ENCODE measurements around the gene RBM48. TPM values are rescaled to one million over a fixed set of nuclear protein-coding genes. Genes with fewer than 3 reads are reported as not detected.

RBM48 gene
- total and polyA plus RNA-seq, 2 of the 13 experiments (the other 11 are each of a cell fraction or from before 2014, with no cell fraction given) = 7.2 to 12.2 TPM

DNA sequence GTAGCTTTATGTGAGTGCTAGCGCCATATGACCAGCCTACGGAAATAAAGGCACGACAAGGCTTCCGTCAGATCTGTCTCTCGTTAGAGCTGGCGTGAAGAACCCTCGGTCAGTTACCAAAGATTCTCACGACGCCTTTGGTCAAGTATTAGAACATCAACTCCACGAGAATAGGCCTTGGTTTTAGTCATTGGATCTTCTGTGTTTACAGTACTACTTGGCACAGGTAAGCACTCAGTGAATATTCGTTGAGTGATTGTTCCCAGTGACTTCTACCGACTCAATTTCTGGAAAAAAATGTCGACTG lies 316 bp downstream of the RBM48 start (continued):
- no peak for TF ChIP-seq ZNF557 (CRISPR knock-in tag; IDR thresholded peaks at IDR 0.05)
- TF ChIP-seq ZNF552 (CRISPR knock-in tag; IDR thresholded peaks at IDR 0.05; ENCODE audit: borderline replicate concordance) = 0 out of 2 replicates have a peak, but pooled peaks have one; percentile 75
- no peak for TF ChIP-seq ELF1 (CRISPR knock-in tag; IDR thresholded peaks at IDR 0.05)
- TF ChIP-seq ARID2 (CRISPR knock-in tag; IDR thresholded peaks at IDR 0.05; ENCODE audit: borderline replicate concordance) = no peak
- no peak for TF ChIP-seq MEIS2 (CRISPR knock-in tag; IDR thresholded peaks at IDR 0.05)
- 0 out of 2 replicates have a peak, but pooled peaks have one; percentile 11 for TF ChIP-seq ZFP90 (CRISPR knock-in tag; IDR thresholded peaks at IDR 0.05; ENCODE audit: borderline replicate concordance)
- no peak for TF ChIP-seq SOX6 (IDR thresholded peaks at IDR 0.05)
- TF ChIP-seq SOX6 (CRISPR knock-in tag; IDR thresholded peaks at IDR 0.05) = no peak
- no peak for TF ChIP-seq NCOA2 (CRISPR knock-in tag; IDR thresholded peaks at IDR 0.05)
- TF ChIP-seq ZNF598 (CRISPR knock-in tag; IDR thresholded peaks at IDR 0.05; ENCODE audit: borderline replicate concordance) = no peak
- no peak for TF ChIP-seq MAFF (IDR thresholded peaks at IDR 0.05; ENCODE audit: low read depth, low read length)
- no peak for TF ChIP-seq MTA1 (CRISPR knock-in tag; IDR thresholded peaks at IDR 0.05; ENCODE audit: borderline replicate concordance)
- peak; percentile 47; the same call in 1 of the 2 replicates for TF ChIP-seq SSRP1 (CRISPR knock-in tag; IDR thresholded peaks at IDR 0.05)
- TF ChIP-seq SALL1 (CRISPR knock-in tag; IDR thresholded peaks at IDR 0.05) = 0 out of 2 replicates have a peak, but pooled peaks have one; percentile 11
- TF ChIP-seq SIX1 (CRISPR knock-in tag; IDR thresholded peaks at IDR 0.05; ENCODE audit: borderline replicate concordance) = no peak
- TF ChIP-seq SRF (IDR thresholded peaks at IDR 0.05; ENCODE audit: low read depth, low read length) = no peak
- TF ChIP-seq NR1H2 (CRISPR knock-in tag; IDR thresholded peaks at IDR 0.05; ENCODE audit: borderline replicate concordance, low read depth) = no peak
- TF ChIP-seq, protein P1, sequence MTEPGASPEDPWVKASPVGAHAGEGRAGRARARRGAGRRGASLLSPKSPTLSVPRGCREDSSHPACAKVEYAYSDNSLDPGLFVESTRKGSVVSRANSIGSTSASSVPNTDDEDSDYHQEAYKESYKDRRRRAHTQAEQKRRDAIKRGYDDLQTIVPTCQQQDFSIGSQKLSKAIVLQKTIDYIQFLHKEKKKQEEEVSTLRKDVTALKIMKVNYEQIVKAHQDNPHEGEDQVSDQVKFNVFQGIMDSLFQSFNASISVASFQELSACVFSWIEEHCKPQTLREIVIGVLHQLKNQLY (CRISPR knock-in tag; IDR thresholded peaks at IDR 0.05) = no peak
- TF ChIP-seq JUN (CRISPR knock-in tag; IDR thresholded peaks at IDR 0.05) = peak; percentile 7; the same call in 1 of the 2 replicates
- TF ChIP-seq GATAD1 (CRISPR knock-in tag; IDR thresholded peaks at IDR 0.05) = no peak; the same call in 1 of the 2 replicates
- TF ChIP-seq CHD4 (IDR thresholded peaks at IDR 0.05; ENCODE audit: borderline replicate concordance, low read length) = no peak
- no peak for TF ChIP-seq KMT2B (CRISPR knock-in tag; IDR thresholded peaks at IDR 0.05)
- TF ChIP-seq NFIC (IDR thresholded peaks at IDR 0.05; ENCODE audit: low read length) = peak; percentile 43; the same call in 1 of the 2 replicates
- TF ChIP-seq KDM5B (CRISPR knock-in tag; IDR thresholded peaks at IDR 0.05; ENCODE audit: borderline replicate concordance) = no peak
- TF ChIP-seq, protein P2, sequence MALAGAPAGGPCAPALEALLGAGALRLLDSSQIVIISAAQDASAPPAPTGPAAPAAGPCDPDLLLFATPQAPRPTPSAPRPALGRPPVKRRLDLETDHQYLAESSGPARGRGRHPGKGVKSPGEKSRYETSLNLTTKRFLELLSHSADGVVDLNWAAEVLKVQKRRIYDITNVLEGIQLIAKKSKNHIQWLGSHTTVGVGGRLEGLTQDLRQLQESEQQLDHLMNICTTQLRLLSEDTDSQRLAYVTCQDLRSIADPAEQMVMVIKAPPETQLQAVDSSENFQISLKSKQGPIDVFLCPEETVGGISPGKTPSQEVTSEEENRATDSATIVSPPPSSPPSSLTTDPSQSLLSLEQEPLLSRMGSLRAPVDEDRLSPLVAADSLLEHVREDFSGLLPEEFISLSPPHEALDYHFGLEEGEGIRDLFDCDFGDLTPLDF (CRISPR knock-in tag; IDR thresholded peaks at IDR 0.05) = no peak
- TF ChIP-seq, protein P3, sequence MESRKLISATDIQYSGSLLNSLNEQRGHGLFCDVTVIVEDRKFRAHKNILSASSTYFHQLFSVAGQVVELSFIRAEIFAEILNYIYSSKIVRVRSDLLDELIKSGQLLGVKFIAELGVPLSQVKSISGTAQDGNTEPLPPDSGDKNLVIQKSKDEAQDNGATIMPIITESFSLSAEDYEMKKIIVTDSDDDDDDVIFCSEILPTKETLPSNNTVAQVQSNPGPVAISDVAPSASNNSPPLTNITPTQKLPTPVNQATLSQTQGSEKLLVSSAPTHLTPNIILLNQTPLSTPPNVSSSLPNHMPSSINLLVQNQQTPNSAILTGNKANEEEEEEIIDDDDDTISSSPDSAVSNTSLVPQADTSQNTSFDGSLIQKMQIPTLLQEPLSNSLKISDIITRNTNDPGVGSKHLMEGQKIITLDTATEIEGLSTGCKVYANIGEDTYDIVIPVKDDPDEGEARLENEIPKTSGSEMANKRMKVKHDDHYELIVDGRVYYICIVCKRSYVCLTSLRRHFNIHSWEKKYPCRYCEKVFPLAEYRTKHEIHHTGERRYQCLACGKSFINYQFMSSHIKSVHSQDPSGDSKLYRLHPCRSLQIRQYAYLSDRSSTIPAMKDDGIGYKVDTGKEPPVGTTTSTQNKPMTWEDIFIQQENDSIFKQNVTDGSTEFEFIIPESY (CRISPR knock-in tag; IDR thresholded peaks at IDR 0.05) = no peak
- TF ChIP-seq, protein P4, sequence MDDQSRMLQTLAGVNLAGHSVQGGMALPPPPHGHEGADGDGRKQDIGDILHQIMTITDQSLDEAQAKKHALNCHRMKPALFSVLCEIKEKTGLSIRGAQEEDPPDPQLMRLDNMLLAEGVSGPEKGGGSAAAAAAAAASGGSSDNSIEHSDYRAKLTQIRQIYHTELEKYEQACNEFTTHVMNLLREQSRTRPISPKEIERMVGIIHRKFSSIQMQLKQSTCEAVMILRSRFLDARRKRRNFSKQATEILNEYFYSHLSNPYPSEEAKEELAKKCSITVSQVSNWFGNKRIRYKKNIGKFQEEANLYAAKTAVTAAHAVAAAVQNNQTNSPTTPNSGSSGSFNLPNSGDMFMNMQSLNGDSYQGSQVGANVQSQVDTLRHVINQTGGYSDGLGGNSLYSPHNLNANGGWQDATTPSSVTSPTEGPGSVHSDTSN (CRISPR knock-in tag; IDR thresholded peaks at IDR 0.05; ENCODE audit: borderline replicate concordance) = no peak
- TF ChIP-seq, protein P5, sequence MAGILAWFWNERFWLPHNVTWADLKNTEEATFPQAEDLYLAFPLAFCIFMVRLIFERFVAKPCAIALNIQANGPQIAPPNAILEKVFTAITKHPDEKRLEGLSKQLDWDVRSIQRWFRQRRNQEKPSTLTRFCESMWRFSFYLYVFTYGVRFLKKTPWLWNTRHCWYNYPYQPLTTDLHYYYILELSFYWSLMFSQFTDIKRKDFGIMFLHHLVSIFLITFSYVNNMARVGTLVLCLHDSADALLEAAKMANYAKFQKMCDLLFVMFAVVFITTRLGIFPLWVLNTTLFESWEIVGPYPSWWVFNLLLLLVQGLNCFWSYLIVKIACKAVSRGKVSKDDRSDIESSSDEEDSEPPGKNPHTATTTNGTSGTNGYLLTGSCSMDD (CRISPR knock-in tag; IDR thresholded peaks at IDR 0.05) = no peak
- no peak for TF ChIP-seq HMGA1 (CRISPR knock-in tag; conservative IDR thresholded peaks at IDR 0.05)
